ENCODE results near the gene LGR6. TPM values are rescaled to one million over a fixed set of nuclear protein-coding genes. Genes with fewer than 3 reads are reported as not detected.
"Not testable (repeated sequence)": the region's sequence is repeated elsewhere in the genome, so short reads cannot be mapped to it uniquely, and the experiment has no call there.

The LGR6 gene
- polyA plus RNA-seq, 1 donor from 2014 or later = not detected

DNA sequence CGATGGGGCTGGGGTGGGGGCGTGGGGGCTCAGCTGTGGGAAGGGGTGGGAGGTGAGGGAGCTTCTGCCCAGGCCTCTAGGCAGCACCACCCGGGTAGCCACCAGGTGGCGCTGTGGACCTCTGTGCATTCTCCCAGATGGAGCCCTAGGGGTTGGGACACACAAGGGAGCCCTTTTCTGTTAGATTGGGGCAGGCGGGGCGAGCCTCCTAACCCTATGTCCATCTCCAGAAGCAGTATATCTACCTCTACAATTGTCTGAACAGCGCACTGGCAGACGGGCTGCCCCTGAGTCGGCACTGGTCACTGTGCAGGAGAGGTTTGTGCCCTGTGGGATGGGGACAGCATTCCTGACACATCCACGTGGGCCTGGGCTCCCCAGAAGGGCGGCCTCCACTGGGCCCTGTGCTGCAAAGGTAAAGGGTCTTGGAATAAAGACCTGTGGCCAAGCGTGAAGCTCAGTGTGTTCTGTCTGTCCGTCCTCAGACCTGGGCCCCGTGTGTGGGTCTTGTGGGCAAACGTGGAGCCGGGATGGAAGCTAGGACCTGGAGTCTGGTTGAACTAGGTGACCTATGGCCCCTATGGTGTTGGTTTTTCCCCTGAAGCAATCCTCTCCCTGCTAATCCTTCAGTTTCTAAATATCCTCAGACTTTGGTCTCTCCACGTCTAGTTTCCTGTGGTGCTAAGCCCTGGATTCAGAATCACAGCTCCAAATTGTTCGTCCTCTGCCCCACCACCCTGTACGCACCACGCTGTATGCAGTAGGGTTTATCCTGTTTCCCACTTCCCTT is 4.4 kb upstream of the LGR6 start:
- Histone ChIP-seq H3K4me2 (ENCODE audit: low read length) (no peak overlapping the region), H3K36me3 (ENCODE audit: insufficient read depth, low read length) (no peaks in the 10 kb centered on the region), H3K27me3 (ENCODE audit: insufficient read depth, low read depth, low read length) (peaks cover 16% of the 10 kb centered on the region), H3K9me2 (ENCODE audit: insufficient read depth, low read length) (no peaks in the 10 kb centered on the region), H3K27ac (ENCODE audit: low read length) (no peak overlapping the region), H3K79me2 (replicated peaks; ENCODE audit: insufficient read depth, low read length) (no peaks in the 10 kb centered on the region), H2AFZ (ENCODE audit: low read depth, low read length) (no peak overlapping the region), H3K9me3 (ENCODE audit: low read length) (no peaks in the 10 kb centered on the region), H3K9ac (ENCODE audit: low read length) (no peak overlapping the region), H3F3A (ENCODE audit: insufficient read depth, low read length, poor library complexity, severe bottlenecking) (no peaks in the 10 kb centered on the region), H3K4me3 (ENCODE audit: low read length) (no peak overlapping the region), H4K20me1 (ENCODE audit: insufficient read depth) (no peaks in the 10 kb centered on the region)
- TF ChIP-seq RAD21 (conservative IDR thresholded peaks at IDR 0.05) (peak; percentile 37), MXI1 (conservative IDR thresholded peaks at IDR 0.05; ENCODE audit: poor library complexity, severe bottlenecking) (no peak), SMC3 (conservative IDR thresholded peaks at IDR 0.05; ENCODE audit: poor library complexity) (peak; percentile 56), EP300 (conservative IDR thresholded peaks at IDR 0.05; ENCODE audit: poor library complexity, severe bottlenecking) (no peak), EZH2 (IDR thresholded peaks at IDR 0.05; ENCODE audit: borderline replicate concordance, insufficient read depth, low read length, poor library complexity, severe bottlenecking) (no peak), TAF1 (IDR thresholded peaks at IDR 0.05; ENCODE audit: low read depth) (no peak), POLR2AphosphoS5 (IDR thresholded peaks at IDR 0.05) (no peak)
- TF ChIP-seq, protein P1, sequence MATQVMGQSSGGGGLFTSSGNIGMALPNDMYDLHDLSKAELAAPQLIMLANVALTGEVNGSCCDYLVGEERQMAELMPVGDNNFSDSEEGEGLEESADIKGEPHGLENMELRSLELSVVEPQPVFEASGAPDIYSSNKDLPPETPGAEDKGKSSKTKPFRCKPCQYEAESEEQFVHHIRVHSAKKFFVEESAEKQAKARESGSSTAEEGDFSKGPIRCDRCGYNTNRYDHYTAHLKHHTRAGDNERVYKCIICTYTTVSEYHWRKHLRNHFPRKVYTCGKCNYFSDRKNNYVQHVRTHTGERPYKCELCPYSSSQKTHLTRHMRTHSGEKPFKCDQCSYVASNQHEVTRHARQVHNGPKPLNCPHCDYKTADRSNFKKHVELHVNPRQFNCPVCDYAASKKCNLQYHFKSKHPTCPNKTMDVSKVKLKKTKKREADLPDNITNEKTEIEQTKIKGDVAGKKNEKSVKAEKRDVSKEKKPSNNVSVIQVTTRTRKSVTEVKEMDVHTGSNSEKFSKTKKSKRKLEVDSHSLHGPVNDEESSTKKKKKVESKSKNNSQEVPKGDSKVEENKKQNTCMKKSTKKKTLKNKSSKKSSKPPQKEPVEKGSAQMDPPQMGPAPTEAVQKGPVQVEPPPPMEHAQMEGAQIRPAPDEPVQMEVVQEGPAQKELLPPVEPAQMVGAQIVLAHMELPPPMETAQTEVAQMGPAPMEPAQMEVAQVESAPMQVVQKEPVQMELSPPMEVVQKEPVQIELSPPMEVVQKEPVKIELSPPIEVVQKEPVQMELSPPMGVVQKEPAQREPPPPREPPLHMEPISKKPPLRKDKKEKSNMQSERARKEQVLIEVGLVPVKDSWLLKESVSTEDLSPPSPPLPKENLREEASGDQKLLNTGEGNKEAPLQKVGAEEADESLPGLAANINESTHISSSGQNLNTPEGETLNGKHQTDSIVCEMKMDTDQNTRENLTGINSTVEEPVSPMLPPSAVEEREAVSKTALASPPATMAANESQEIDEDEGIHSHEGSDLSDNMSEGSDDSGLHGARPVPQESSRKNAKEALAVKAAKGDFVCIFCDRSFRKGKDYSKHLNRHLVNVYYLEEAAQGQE (IDR thresholded peaks at IDR 0.05; ENCODE audit: borderline replicate concordance) = no peak
- TF ChIP-seq, protein P2, sequence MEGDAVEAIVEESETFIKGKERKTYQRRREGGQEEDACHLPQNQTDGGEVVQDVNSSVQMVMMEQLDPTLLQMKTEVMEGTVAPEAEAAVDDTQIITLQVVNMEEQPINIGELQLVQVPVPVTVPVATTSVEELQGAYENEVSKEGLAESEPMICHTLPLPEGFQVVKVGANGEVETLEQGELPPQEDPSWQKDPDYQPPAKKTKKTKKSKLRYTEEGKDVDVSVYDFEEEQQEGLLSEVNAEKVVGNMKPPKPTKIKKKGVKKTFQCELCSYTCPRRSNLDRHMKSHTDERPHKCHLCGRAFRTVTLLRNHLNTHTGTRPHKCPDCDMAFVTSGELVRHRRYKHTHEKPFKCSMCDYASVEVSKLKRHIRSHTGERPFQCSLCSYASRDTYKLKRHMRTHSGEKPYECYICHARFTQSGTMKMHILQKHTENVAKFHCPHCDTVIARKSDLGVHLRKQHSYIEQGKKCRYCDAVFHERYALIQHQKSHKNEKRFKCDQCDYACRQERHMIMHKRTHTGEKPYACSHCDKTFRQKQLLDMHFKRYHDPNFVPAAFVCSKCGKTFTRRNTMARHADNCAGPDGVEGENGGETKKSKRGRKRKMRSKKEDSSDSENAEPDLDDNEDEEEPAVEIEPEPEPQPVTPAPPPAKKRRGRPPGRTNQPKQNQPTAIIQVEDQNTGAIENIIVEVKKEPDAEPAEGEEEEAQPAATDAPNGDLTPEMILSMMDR (IDR thresholded peaks at IDR 0.05; ENCODE audit: poor library complexity, severe bottlenecking) = peak; percentile 49

DNA sequence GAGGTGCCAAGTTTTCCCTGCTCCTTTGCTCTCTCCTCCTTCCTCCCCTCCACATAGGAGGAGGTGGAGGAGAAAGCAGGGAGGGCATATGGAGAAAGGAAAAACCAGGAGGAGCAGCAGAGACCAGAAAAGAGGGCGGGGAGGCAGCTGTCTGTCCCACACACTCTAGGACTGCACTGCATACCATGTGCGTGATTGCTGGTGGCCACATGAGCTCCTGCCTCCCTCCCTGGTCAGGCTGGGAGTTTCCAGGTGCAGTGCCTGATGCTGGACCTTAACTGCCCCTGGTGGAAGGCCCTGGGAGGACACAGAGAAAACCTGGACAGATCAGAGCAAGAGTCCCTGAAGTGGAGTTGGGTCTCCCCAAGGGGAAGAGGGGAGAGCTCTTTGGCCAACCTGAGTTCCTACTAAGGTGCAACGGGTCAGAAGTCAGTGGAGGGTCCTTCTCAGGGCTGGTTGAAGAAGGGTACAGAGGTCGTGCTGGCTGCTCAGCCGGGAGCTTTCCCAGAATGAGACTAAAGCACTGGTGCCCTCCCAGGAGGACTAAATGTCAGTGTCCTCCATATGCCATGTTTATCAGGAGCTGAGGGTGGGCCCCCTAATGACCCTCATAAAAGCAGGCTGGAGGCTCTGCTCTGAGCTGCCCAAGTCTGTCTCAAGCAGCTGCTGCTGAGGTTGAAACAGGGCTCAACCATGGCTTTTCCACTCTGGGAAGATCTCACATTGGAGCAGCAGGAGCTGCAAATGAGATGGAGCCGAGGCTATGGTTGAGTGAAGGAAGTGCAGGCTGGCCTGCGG is 3.5 kb upstream of the LGR6 start:
- no peaks in the 10 kb centered on the region for H4K20me1 ChIP-seq (ENCODE audit: insufficient read depth)
- no peak overlapping the region for H3K4me3 ChIP-seq (ENCODE audit: low read length)
- TF ChIP-seq EZH2 (IDR thresholded peaks at IDR 0.05; ENCODE audit: borderline replicate concordance, insufficient read depth, low read length, poor library complexity, severe bottlenecking) (no peak), SMC3 (conservative IDR thresholded peaks at IDR 0.05; ENCODE audit: poor library complexity) (no peak), MXI1 (conservative IDR thresholded peaks at IDR 0.05; ENCODE audit: poor library complexity, severe bottlenecking) (no peak), POLR2AphosphoS5 (IDR thresholded peaks at IDR 0.05) (no peak), TAF1 (IDR thresholded peaks at IDR 0.05; ENCODE audit: low read depth) (no peak), EP300 (conservative IDR thresholded peaks at IDR 0.05; ENCODE audit: poor library complexity, severe bottlenecking) (no peak)
- TF ChIP-seq, protein P1 (IDR thresholded peaks at IDR 0.05; ENCODE audit: borderline replicate concordance) = no peak
- H2AFZ ChIP-seq (ENCODE audit: low read depth, low read length) = no peak overlapping the region
- H3K9me3 ChIP-seq (ENCODE audit: low read length) = no peaks in the 10 kb centered on the region
- no peaks in the 10 kb centered on the region for H3K9me2 ChIP-seq (ENCODE audit: insufficient read depth, low read length)
- no peak overlapping the region for H3K9ac ChIP-seq (ENCODE audit: low read length)
- no peaks in the 10 kb centered on the region for H3F3A ChIP-seq (ENCODE audit: insufficient read depth, low read length, poor library complexity, severe bottlenecking)
- peaks cover 24% of the 10 kb centered on the region for H3K27me3 ChIP-seq (ENCODE audit: insufficient read depth, low read depth, low read length)
- no peak overlapping the region for H3K4me2 ChIP-seq (ENCODE audit: low read length)
- no peaks in the 10 kb centered on the region for H3K79me2 ChIP-seq (replicated peaks; ENCODE audit: insufficient read depth, low read length)
- no peak overlapping the region for H3K27ac ChIP-seq (ENCODE audit: low read length)
- no peaks in the 10 kb centered on the region for H3K36me3 ChIP-seq (ENCODE audit: insufficient read depth, low read length)

DNA sequence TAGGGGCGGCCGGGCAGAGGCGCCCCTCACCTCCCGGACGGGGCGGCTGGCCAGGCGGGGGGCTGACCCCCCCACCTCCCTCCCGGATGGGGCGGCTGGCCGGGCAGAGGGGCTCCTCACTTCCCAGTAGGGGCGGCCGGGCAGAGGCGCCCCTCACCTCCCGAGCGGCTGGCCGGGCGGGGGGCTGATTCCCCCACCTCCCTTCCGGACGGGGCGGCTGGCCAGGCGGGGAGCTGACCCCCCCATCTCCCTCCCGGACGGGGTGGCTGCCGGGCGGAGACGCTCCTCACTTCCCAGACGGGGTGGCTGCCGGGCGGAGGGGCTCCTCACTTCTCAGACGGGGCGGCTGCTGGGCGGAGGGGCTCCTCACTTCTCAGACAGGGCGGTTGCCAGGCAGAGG is 2.2 kb upstream of the LGR6 start:
- H3K27me3 ChIP-seq (ENCODE audit: insufficient read depth, low read depth, low read length) = peaks cover 34% of the 10 kb centered on the region

More for the DNA sequence above, 2.2 kb upstream of the LGR6 start:
- H3K9ac ChIP-seq (ENCODE audit: low read length); H3K9me2 ChIP-seq (ENCODE audit: insufficient read depth, low read length); H3K9me3 ChIP-seq (ENCODE audit: low read length); H3K4me3 ChIP-seq (ENCODE audit: low read length); H2AFZ ChIP-seq (ENCODE audit: low read depth, low read length); H4K20me1 ChIP-seq (ENCODE audit: insufficient read depth); H3F3A ChIP-seq (ENCODE audit: insufficient read depth, low read length, poor library complexity, severe bottlenecking); H3K27ac ChIP-seq (ENCODE audit: low read length); H3K4me2 ChIP-seq (ENCODE audit: low read length); H3K79me2 ChIP-seq (replicated peaks; ENCODE audit: insufficient read depth, low read length); H3K36me3 ChIP-seq (ENCODE audit: insufficient read depth, low read length): not testable (repeated sequence)
